ENCODE data around the gene CHST11. TPM values are rescaled to one million over a fixed set of nuclear protein-coding genes. Genes with fewer than 3 reads are reported as not detected.

The CHST11 gene
- total RNA-seq, 1 donor = 8.2 TPM

- no peak for TF ChIP-seq CTCF (IDR thresholded peaks at IDR 0.05; ENCODE audit: insufficient read depth, low read depth, low read length)
- no peak overlapping the region for H3K4me3 ChIP-seq (ENCODE audit: low read depth, low read length)
- DNase-seq (ENCODE audit: low read depth) = no peak
These were observed 6.0 kb upstream of the CHST11 start for GRCh38 chr12:104450700-104451099.

- TF ChIP-seq CTCF (IDR thresholded peaks at IDR 0.05; ENCODE audit: insufficient read depth, low read depth, low read length) = no peak
- no peak overlapping the region for H3K4me3 ChIP-seq (ENCODE audit: low read depth, low read length)
- no peak for DNase-seq (ENCODE audit: low read depth)
These were observed 4.7 kb upstream of the CHST11 start for GRCh38 chr12:104452087-104452486.

GRCh38 chr12:104453133-104453532, 3.6 kb upstream of the CHST11 start:
- TF ChIP-seq CTCF (IDR thresholded peaks at IDR 0.05; ENCODE audit: insufficient read depth, low read depth, low read length) = no peak
- H3K4me3 ChIP-seq (ENCODE audit: low read depth, low read length) = no peak overlapping the region
- no peak for DNase-seq (ENCODE audit: low read depth)

- no peak for DNase-seq (ENCODE audit: low read depth)
- no peak for TF ChIP-seq CTCF (IDR thresholded peaks at IDR 0.05; ENCODE audit: insufficient read depth, low read depth, low read length)
- no peak overlapping the region for H3K4me3 ChIP-seq (ENCODE audit: low read depth, low read length)
These were observed 1.8 kb upstream of the CHST11 start for GRCh38 chr12:104454997-104455396.

- no peak for TF ChIP-seq CTCF (IDR thresholded peaks at IDR 0.05; ENCODE audit: insufficient read depth, low read depth, low read length)
- no peak for DNase-seq (ENCODE audit: low read depth)
- H3K4me3 ChIP-seq (ENCODE audit: low read depth, low read length) = peak overlapping the region; percentile 92
These were observed 951 bp upstream of the CHST11 start for GRCh38 chr12:104455578-104456416.

GRCh38 chr12:104456950-104457745, 400 bp downstream of the CHST11 start:
- H3K4me3 ChIP-seq (ENCODE audit: low read depth, low read length) = peak overlapping the region; percentile 92
- peak; percentile 73 for DNase-seq (ENCODE audit: low read depth)
- TF ChIP-seq CTCF (IDR thresholded peaks at IDR 0.05; ENCODE audit: insufficient read depth, low read depth, low read length) = peak; percentile 43

Data from fibroblast of villous mesenchyme (primary cell).